Parathyroid adenoma (tissue), 2 donors: ENCODE measurements around the gene IL2RA.
"Not testable (repeated sequence)": the region's sequence is repeated elsewhere in the genome, so short reads cannot be mapped to it uniquely, and the experiment has no call there.

Source experiments
- H2AFZ ChIP-seq: fragments of 300-600 bp; sonication (generic); one replicate; pipeline ENCODE4 v1.7.0; 2017; ENCODE audit warnings: antibody characterized with exemption, mild to moderate bottlenecking
- H3K27ac ChIP-seq: fragments of 300-600 bp; sonication (generic); one replicate; pipeline ENCODE4 v1.7.0; 2017
- H3K27me3 ChIP-seq: fragments of 300-600 bp; sonication (generic); one replicate; pipeline ENCODE4 v1.7.0; 2017; ENCODE audit warnings: low read length; ENCODE audit not compliant: control insufficient read depth, insufficient read depth
- H3K36me3 ChIP-seq: fragments of 300-600 bp; sonication (generic); one replicate; pipeline ENCODE4 v1.7.0; 2017; ENCODE audit warnings: low read length; ENCODE audit not compliant: control insufficient read depth, insufficient read depth
- H3K4me1 ChIP-seq: fragments of 300-600 bp; sonication (generic); one replicate; pipeline ENCODE4 v1.7.0; 2017; ENCODE audit warnings: control low read depth
- H3K4me2 ChIP-seq: fragments of 300-600 bp; sonication (generic); one replicate; pipeline ENCODE4 v1.7.0; 2017; ENCODE audit warnings: low read length
- H3K4me3 ChIP-seq: fragments of 300-600 bp; sonication (generic); one replicate; pipeline ENCODE4 v1.7.0; 2017; ENCODE audit warnings: low read depth, low read length
- H3K79me2 ChIP-seq: fragments of 300-600 bp; sonication (generic); one replicate; pipeline ENCODE4 v1.7.0; 2017; ENCODE audit warnings: control low read depth
- H3K9ac ChIP-seq: fragments of 300-600 bp; sonication (generic); one replicate; pipeline ENCODE4 v1.7.0; 2017; ENCODE audit warnings: mild to moderate bottlenecking
- H3K9me3 ChIP-seq: fragments of 300-600 bp; sonication (generic); one replicate; pipeline ENCODE4 v1.7.0; 2017; ENCODE audit warnings: low read length; ENCODE audit not compliant: control insufficient read depth
- CTCF ChIP-seq: fragments of 300-600 bp; sonication (generic); IDR thresholded peaks from one replicate; pipeline ENCODE4 v1.7.0; 2017; ENCODE audit warnings: antibody characterized with exemption, mild to moderate bottlenecking
- donor health status: primary hyperparathyroidism.

The IL2RA gene

GRCh38 chr10:6044060-6044459 lies 18.1 kb downstream of the IL2RA start:
- no peak overlapping the region for H3K4me3 ChIP-seq
- no peak overlapping the region for H3K27ac ChIP-seq
- H3K4me1 ChIP-seq: no peaks in the 10 kb centered on the region
- H3K9me3 ChIP-seq: no peaks in the 10 kb centered on the region
- H3K79me2 ChIP-seq: no peaks in the 10 kb centered on the region
- TF ChIP-seq CTCF: no peak
- H3K9ac ChIP-seq: no peak overlapping the region
- H3K4me2 ChIP-seq: no peak overlapping the region
- no peak overlapping the region for H2AFZ ChIP-seq
- H3K27me3 ChIP-seq: no peaks in the 10 kb centered on the region
- H3K36me3 ChIP-seq: no peaks in the 10 kb centered on the region

GRCh38 chr10:6043377-6043776 lies 18.8 kb downstream of the IL2RA start:
- not testable (repeated sequence) for H3K27ac ChIP-seq, H3K9ac ChIP-seq, H3K27me3 ChIP-seq, H3K4me1 ChIP-seq, H2AFZ ChIP-seq, H3K36me3 ChIP-seq, H3K79me2 ChIP-seq, H3K4me3 ChIP-seq, H3K9me3 ChIP-seq, H3K4me2 ChIP-seq

GRCh38 chr10:6040205-6040604 lies 22.0 kb downstream of the IL2RA start:
- Histone ChIP-seq H3K79me2 (no peaks in the 10 kb centered on the region), H3K9ac (no peak overlapping the region), H3K36me3 (no peaks in the 10 kb centered on the region), H3K9me3 (no peaks in the 10 kb centered on the region), H3K27me3 (no peaks in the 10 kb centered on the region), H3K27ac (no peak overlapping the region), H3K4me3 (no peak overlapping the region), H2AFZ (no peak overlapping the region), H3K4me2 (no peak overlapping the region), H3K4me1 (no peaks in the 10 kb centered on the region)
- no peak for TF ChIP-seq CTCF

GRCh38 chr10:6039711-6040110 lies 22.5 kb downstream of the IL2RA start:
- no peaks in the 10 kb centered on the region for H3K79me2 ChIP-seq
- no peaks in the 10 kb centered on the region for H3K36me3 ChIP-seq
- no peaks in the 10 kb centered on the region for H3K9me3 ChIP-seq
- no peaks in the 10 kb centered on the region for H3K4me1 ChIP-seq
- H3K27ac ChIP-seq: no peak overlapping the region
- TF ChIP-seq CTCF: no peak
- no peak overlapping the region for H2AFZ ChIP-seq
- no peaks in the 10 kb centered on the region for H3K27me3 ChIP-seq
- H3K4me3 ChIP-seq: no peak overlapping the region
- H3K4me2 ChIP-seq: no peak overlapping the region
- H3K9ac ChIP-seq: no peak overlapping the region

- no peaks in the 10 kb centered on the region for H3K9me3 ChIP-seq
- H3K27ac ChIP-seq: no peak overlapping the region
- TF ChIP-seq CTCF: no peak
- no peaks in the 10 kb centered on the region for H3K27me3 ChIP-seq
- H3K4me2 ChIP-seq: no peak overlapping the region
- no peak overlapping the region for H3K4me3 ChIP-seq
- H3K79me2 ChIP-seq: no peaks in the 10 kb centered on the region
- H3K4me1 ChIP-seq: no peaks in the 10 kb centered on the region
- no peak overlapping the region for H3K9ac ChIP-seq
- H3K36me3 ChIP-seq: no peaks in the 10 kb centered on the region
- H2AFZ ChIP-seq: no peak overlapping the region
Observed at GRCh38 chr10:6038071-6038631, 24.0 kb downstream of the IL2RA start.
